Measurements from ENCODE around the gene HHAT.

The HHAT gene

DNA sequence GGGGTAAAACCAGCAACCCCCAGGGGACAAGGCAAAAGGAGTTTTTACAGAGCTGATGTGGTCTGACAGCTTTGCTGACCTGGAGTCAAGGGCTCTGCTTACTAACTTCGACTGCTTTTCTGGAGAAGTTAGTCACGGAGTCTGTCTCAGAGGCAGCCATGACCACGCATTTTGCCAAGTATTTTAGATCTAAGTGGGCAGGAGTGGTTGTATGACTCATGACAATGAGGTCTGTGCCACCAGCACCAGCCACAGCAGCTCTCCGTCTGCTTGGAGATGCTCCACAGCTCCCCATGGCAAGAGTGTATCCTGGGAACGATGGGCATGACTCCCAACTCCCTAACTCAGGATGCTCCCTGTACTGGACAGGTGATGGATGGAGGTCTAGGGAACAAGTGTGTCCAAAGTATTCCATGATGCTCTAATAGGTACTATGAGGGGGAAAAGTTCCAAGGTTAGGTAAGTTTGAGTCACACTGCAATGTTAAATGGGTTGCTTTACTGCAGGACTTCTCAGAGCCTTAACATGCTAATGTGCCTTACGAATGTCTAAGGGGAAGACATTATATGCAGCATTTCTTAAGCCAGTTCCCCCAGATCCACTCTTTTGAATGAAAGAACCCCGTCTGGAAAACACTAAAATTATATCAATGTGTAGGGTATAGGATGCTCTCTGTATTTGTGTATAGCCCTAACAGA, 359.0 kb downstream of the HHAT start:
- Histone ChIP-seq H3K4me3 (no peak overlapping the region), H3K27ac (no peak overlapping the region)

DNA sequence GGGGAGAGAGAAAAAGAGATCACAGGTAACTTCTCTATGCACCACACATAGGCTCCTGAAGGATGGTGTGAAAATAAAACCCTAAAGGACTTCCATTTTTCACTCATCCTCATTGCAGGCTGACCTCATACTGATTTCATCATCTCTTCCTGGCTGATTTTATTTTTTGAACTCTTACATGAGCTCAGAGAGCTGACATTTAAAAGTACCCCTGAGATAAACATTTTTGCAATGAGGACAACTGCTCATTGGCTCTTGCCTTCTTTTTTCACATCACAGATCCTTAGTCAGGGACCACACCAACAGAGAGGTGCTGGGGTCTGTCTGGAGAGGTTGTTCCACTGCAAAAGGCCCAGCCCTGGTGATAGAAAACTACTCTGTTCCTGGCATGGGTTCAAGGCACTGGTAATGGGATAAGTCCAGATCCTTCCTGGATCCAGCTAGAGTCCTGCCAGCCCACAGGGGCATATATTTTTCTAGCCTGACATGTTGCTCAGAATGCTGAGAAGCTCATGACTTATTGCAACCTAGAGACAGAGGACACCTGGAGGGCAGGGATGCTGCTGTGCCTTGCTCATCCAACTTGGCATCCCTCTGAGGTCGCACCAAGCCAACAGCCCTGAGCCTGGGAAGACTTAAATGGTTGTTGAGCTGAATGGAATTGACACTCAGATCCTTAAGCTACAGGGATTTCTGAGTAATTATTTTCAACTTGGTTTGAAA, 360.0 kb downstream of the HHAT start:
- Histone ChIP-seq H3K27ac (no peak overlapping the region), H3K4me3 (no peak overlapping the region)

DNA sequence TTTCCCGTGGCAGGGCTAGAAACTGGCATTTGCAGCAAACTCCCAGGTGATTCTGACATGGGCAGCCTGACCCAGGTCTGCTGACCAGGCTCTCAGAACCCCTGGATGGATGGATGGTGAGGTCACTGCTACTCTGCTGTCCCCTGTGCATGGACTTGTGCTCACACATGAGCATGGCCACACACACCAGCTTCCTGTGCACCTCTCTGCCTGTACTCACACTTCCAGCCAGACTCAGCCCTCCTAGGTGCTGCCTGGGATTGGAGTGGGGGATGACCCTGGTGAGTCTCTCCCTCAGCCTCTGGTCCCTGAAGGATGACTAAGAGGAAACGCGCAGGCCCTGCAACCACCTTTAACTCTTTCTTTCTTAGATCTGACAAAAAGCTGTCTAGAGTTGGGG, 361.1 kb downstream of the HHAT start:
- H3K27ac ChIP-seq, result no peak overlapping the region

DNA sequence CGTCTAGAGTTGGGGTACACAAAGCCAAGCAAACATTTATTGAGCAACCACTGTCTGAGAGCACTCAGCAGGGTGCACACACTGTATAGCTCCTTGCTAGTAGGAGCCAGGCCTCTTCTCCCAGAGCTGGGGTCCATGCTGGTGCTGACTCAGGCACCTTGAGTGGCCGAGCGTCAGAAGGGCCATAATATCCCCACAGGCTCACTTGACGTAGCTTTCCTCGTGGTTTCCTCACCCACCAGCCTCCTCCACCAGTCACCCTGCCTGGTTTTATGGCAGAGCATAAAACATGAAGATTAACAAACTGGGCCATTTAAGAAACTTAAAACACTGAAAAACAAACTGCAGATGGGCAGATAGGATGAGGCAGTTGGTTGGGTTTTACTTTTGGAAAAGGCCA, 361.5 kb downstream of the HHAT start:
- H3K27ac ChIP-seq, result no peak overlapping the region
- no peak overlapping the region for H3K4me3 ChIP-seq

More for the DNA sequence above, 361.1 kb downstream of the HHAT start:
- H3K4me3 ChIP-seq, result no peak overlapping the region

DNA sequence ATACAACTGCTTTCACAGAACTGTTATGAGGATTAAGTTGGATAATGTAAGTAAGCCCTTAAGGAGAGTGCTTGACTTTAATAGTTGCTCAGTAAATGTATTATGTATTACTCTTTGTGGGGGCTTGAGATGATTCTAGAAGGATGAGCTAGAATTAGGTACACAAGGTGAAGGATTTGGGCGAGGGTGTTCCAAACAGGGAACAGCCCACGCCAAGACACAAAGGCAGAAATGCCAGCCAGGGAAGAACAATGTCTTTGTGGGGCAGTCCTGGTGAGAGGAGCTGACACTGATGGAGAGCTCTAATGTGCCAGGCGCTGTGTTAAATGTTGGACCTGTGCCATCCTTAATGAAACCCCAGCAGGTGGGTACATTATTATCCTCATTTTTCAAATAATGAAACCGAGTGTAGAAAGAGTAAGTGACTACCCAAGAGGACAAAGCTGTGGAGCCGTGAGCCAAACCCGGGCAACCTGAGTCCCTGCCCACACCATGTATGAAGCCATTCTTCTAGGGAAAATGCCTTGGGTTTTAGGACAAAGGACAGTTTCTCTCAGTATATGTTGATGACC, 362.4 kb downstream of the HHAT start:
- Histone ChIP-seq H3K4me3 (no peak overlapping the region), H3K27ac (no peak overlapping the region)

DNA sequence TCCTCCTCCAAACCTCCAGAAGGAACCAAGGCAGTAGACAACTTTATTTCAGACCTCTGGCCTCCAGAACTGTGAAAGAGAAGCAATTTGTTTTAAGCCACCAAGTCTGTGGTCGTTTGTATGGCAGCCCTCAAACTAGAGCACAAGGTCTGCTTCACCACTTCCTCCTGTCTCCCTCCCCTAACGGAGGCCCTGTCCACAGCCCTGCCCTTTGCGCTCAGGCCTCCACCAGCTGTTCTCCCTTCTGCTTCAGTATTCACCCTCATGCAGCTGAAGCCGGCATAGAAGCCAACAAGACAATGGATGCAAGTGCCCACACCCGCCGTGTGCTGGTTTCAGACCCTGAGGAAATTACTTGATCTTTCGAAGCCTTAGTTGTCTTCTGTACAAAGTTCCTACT, 364.1 kb downstream of the HHAT start:
- H3K27ac ChIP-seq, result no peak overlapping the region
- H3K4me3 ChIP-seq, result no peak overlapping the region

DNA sequence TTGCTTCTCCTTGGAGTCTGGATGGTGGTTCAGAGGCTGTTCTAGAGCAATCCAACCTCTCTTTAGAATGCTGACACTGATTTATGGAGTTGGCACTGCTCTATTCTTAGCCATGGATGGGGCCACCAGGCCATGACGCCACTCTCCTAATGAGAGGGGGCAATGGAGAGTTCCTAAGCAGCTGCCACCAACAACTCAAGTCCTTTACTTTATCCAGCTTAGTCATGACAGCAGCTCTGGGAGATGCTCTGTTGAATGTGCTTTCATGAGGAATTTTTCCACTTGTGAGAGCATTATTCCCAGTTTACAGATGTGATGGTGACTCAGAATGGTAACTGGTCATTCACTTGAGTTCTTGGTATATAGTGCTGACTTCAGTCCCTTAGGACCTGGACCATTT, 366.3 kb downstream of the HHAT start:
- H3K27ac ChIP-seq, result no peak overlapping the region
- H3K4me3 ChIP-seq, result no peak overlapping the region

DNA sequence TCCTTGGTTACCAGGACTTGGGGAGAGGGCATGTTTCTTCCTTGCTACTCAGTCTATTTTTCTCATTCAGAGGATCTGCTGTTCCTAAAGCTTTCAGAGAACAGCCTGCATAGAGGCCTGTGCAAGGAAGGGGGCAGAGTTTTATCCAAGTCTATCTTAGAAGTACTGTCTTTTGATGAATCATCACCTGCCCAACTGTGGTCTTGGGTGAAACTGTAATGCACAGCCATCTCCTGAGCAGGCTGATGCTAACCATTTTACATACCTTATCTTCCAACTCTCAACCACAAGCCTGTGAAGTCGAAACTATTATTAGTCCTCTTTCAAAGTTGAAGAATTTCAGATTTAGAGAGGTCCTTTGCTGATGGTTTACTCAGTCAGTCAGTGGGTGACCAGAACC, 368.0 kb downstream of the HHAT start:
- H3K27ac ChIP-seq, result no peak overlapping the region
- H3K4me3 ChIP-seq, result no peak overlapping the region

DNA sequence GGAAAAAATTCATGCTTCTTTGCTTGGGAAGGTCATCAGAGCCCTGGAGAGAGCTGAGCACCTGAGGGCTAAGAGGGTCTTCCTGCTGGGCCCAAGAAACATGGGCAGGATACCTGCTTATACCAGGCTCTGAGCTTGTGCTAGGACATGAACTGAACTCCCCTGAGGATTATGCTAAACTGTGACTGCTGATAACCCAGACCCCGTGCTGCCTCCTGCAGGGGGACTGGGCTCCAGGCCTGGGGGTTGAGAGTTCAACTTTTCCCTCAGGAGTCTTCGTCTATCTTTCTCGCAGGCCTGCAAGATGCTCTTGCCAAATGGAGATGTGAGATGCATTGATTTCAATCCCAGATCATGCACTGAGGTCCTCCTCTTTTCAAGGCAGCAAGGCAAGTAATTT, 368.5 kb downstream of the HHAT start:
- H3K4me3 ChIP-seq, result no peak overlapping the region
- H3K27ac ChIP-seq, result no peak overlapping the region

DNA sequence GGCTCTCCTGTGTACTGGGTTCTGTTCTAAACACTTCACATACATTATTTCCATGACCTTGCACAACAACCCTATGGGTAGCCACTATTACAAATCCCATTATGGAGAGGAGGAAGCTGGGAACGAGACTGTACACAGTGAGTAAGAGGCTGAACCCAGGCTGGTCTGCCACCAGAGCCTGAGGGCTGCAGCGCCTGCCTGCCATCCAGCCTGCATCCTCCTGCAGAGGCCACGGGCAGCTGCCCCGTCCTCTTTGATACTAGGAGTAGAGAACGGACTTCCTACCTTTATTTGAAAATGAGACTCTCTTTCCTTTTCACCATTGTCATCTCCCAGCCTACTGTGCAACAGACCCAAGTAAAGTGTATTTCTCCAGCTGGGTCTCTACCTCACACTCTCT, 370.0 kb downstream of the HHAT start:
- no peak overlapping the region for H3K27ac ChIP-seq
- no peak overlapping the region for H3K4me3 ChIP-seq

DNA sequence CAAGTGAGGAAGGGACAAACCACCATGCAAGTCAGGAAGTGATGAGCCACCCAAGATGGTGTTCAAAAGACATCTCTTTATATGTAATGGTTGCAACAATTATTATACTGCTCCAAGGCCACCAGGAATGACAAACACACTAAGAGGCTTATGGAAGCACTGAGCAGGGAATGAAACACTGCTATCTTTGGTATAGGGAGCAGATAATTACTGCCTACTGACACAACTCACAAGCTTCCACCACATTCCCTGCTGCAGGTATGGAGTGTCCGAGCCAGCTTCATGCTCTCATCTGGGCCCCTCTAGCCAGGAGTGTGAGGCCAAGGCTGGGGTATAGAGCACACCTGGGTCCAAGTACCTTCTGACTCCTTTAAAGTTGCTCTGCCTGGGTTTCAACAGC, 371.4 kb downstream of the HHAT start:
- no peak overlapping the region for H3K4me3 ChIP-seq
- no peak overlapping the region for H3K27ac ChIP-seq

DNA sequence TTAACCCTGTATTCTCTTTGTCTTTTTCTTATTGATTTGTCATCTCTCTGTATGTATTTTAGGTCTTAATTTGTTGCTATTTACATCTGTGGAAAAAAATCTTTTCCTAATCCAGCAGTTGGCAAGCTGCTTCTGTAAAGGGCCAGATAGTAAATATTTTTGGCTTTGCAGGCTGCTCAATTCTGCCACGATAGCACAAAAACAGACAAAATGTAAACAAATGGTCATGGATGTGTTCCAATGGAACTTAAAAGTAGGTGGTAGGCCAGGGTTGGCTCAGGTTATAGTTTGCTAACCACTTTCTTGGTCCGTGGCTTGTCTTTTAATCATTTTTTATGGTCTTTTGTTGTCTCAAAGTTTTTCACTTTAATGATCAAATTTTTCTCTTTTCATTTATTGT, 371.8 kb downstream of the HHAT start:
- Histone ChIP-seq H3K27ac (no peak overlapping the region), H3K4me3 (no peak overlapping the region)

DNA sequence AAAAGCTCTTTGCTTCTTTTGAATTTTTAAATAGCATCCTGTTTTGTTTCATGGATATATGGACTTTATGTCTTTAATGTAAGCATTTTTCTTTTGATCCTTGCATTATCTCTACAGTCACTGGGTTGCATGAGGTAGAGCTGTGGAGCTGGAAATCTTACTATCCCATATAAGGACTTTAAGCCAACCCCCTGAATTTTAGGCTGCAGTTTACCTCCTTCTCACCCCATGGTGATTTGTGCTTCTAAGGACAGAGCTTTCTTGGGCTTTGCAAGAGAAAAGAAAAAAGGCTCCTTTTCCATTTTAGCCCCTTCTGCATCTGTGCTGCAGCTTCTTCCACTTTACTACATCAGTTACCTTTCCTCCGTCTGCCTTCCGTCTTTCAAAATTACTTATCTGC, 373.8 kb downstream of the HHAT start:
- Histone ChIP-seq H3K27ac (no peak overlapping the region), H3K4me3 (no peak overlapping the region)

DNA sequence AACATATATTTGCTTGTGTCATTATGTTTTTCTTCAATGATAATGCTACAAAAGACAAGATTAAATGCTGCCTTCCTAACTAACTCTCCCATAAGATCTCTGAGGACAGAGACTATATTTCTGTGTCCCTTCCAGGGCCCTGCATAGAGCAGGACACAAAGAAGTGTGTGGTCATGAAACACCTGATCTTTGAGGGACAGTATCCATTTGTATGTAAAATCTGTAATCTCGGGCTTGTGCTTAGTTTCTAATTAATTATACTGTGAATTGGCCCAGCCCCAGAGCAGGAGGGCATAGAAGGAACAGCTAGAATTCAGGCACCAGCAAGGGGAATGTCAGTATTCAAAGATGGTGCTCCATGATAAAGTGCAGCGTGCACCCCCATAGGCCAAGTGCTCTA, 374.9 kb downstream of the HHAT start:
- no peak overlapping the region for H3K27ac ChIP-seq
- no peak overlapping the region for H3K4me3 ChIP-seq

DNA sequence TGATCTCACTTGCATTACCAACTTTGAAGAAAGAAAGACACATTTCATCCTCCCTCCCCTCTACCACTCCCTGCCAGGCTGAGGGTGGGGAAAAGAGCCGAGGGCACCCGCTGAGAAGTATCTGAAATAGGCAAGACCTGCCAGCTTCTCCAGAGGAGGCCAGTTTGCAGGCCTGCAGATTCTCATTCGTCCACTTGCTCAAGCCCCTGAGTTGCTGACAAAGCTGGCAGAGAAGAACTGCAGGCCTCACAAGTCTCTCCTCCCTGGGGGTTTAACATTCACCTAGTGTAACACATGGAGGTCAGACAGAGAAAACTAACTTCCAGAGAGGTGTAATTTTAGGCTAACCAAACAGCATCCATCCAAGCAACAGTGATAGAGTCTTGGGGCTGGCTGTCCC, 376.4 kb downstream of the HHAT start:
- no peak overlapping the region for H3K27ac ChIP-seq
- H3K4me3 ChIP-seq, result no peak overlapping the region

DNA sequence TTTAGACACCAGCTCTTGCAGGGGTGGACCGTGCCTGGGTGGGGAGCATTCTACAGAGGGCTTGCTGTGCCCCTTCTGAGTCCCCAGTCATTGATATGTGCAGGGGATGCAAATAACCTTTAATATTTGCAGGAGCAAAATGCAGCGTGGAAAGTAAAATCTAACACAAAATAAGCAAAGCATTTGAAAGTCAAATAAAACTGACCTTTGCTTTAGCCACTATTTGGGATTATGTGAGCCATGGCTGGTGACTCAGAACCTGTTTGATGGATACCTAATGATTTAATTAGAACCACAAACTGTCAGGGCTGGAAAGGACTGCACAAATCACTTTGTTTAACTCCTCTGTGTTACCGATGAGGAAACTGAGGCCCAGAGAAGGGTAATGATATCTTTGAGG, 377.5 kb downstream of the HHAT start:
- no peak overlapping the region for H3K4me3 ChIP-seq
- no peak overlapping the region for H3K27ac ChIP-seq

DNA sequence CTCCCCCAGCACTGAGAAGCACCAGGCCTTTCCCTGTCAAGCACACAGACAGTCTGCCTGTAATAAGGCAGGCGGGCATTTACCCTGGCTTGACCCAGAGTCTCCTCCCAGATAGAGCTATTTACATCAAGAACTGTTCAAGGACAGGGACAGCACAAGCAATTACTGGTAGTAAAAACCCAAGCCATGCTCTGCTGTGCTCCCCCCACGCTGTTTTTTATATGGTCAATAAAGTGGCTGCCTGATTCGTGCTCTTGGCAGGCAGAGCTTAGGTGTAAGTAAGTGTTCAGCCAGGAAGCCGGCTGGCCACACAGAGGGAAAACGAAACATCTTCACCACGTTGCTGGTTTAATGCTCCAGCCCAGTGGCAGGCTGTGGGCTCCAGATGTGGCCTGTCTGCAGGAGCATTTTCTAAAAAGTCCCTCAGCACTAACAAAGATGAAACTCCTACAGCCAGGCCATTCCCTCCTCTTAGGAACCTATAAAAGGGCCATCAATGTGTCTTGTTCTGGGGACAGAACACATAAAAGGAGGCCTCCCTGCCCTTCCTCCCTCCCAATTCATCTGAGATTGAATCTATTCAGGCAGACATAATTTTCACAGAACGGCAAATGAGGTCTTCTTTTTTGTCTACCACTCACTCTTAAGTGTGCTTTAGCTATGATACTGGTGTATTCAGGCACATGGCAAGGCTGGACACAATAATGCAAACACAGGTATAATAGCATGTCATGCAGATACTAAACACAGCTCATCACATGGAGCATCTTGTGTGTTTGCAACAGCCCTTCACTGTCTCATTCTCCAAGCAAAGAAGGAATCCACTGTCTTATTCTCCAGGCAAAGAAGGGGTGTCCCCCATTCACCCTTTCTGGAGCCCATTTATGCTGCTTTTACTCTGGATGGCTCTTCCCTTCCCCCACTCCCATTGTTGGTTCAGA, 378.9 kb downstream of the HHAT start:
- no peak overlapping the region for H3K27ac ChIP-seq
- no peak overlapping the region for H3K4me3 ChIP-seq

DNA sequence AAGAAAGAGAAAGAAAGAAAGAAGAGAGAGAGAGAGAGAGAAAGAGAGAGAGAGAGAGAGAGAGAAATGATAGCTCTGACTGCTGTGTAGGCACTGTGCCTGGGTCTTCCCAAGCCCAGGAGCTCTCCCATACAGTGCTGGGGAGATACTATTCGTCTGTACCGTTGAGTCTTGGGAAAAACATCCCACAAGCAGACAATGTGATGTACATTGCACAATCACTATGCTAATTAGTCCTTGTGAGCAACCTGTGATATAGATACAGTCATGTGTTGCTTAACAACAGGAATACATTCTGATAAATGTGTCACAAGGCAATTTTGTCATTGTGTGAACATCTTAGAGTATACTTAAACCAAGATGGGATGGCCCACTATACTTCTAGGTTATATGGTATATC, 381.0 kb downstream of the HHAT start:
- Histone ChIP-seq H3K4me3 (no peak overlapping the region), H3K27ac (no peak overlapping the region)

DNA sequence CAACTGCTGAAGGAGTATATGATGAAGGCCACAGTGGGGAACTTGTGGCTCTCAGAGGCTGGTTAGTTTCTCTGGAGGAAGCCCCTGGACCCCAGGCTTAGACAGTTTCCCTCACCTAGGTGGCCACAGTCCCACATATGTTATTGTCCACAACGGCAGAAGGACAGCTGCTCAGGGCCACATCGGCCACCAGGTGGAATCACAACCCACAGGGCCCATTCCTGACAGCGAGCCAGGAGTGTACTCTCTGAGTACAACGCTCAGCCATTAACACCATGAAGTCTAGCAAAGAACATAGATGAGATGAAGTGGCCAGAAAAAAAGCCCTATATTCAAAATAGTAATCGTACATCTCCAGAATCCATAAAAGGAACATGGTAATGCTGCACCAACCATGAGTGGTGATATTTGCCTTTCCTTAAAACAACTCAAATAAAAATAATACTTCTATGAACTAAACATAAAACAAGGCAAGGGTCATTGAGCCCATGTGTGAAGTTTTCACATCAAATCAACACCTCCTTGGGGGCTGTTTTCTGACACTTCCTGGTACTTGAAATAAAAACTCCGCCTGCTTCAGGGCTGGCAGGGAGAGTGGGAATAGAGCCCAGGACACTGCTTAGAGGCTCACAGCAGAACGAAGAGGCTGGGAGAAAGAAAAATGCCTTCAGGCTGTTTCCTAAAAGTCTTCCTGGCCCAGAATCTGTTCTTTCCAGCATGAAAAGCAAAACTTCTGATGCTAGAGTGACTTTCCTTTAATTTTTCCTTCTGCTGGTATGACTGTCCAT, 383.3 kb downstream of the HHAT start:
- no peak overlapping the region for H3K4me3 ChIP-seq
- H3K27ac ChIP-seq, result no peak overlapping the region

DNA sequence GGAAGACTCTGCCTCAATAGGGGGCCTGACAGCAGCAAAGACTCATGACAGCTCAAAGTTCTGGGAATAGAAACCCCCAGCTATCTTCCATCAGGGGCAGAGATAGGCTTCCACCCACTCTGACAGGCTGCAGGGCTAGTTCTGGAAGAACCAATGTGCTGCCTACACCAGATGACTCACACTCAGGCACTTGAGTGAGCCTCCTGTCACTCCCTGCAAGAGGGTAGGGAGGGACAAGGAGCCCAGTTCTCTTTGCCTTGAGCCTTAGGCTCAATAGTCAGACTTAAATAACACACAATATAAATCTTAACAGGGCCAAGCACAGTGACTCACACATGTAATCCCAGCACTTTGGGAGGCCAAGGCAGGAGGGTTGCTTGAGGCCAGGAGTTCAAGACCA, 386.4 kb downstream of the HHAT start:
- no peak overlapping the region for H3K4me3 ChIP-seq
- H3K27ac ChIP-seq, result no peak overlapping the region

Measured in skin epidermis (tissue), 12 donors.